ENCODE results near the gene RSPRY1.
"Not testable (repeated sequence)": the region's sequence is repeated elsewhere in the genome, so short reads cannot be mapped to it uniquely, and the experiment has no call there.

Gene RSPRY1

DNA sequence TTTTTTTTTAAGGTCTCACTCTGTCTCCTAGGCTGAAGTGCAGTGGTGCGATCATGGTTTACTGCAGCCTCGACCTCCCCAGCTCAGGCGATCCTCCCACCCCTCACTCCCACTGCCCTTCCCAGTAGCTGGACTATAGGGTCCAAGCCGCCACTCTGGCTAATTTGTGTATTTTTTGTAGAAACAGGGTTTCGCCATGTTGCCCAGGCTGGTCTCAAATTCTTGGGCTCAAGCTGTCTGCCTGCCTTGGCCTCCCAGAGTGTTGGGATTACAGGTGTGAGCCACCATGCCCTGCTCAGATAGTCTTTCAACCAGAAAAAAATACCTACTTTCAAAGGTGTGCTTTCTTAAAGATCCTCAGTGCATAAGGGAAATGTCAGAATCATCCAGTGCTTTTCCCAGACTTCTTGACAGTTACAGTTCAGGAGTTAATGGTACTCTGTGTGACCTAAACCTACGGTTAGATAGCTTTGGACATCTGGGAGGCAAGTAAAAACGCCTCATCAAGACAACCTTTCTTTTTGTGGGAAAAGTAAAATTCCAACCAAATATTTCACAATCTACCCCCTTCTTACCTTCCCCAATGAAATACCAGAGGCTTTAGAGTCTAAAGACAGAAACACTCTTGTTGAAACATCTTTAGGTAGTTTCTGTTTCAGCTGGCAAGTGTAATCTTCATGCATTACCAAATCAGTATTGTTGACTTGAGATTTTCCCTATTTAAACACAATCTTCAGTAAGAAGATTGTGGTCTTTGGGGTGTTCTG lies 6.8 kb downstream of the RSPRY1 start:
- TF ChIP-seq, protein P1, sequence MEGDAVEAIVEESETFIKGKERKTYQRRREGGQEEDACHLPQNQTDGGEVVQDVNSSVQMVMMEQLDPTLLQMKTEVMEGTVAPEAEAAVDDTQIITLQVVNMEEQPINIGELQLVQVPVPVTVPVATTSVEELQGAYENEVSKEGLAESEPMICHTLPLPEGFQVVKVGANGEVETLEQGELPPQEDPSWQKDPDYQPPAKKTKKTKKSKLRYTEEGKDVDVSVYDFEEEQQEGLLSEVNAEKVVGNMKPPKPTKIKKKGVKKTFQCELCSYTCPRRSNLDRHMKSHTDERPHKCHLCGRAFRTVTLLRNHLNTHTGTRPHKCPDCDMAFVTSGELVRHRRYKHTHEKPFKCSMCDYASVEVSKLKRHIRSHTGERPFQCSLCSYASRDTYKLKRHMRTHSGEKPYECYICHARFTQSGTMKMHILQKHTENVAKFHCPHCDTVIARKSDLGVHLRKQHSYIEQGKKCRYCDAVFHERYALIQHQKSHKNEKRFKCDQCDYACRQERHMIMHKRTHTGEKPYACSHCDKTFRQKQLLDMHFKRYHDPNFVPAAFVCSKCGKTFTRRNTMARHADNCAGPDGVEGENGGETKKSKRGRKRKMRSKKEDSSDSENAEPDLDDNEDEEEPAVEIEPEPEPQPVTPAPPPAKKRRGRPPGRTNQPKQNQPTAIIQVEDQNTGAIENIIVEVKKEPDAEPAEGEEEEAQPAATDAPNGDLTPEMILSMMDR (IDR thresholded peaks at IDR 0.05; ENCODE audit: insufficient read depth, missing control alignments), result no peak
- FAIRE-seq, result no peak
- DNase-seq (ENCODE audit: insufficient read length, low spot score), result no peak

DNA sequence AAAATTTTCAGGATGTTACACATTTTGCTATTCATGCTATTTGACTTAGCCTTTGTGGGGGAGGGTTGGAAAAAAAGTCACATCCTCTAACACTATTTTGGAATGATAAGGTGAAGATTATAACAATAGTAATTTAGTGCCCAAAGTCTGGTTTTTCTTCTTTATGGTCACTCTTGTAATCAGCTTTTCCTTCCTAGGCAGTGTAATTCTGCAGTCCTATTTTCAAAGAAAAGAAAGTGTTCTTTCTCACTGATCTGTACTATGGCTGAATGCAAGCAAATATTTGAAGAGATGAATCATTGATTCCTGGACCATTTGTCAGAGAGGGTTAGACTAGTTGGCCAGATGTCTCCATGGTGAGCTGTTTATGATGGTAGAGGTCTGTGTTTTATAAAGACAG lies 8.4 kb downstream of the RSPRY1 start:
- DNase-seq (ENCODE audit: insufficient read length, low spot score), result no peak
- TF ChIP-seq, protein P1 (IDR thresholded peaks at IDR 0.05; ENCODE audit: insufficient read depth, missing control alignments), result no peak
- no peak for FAIRE-seq

DNA sequence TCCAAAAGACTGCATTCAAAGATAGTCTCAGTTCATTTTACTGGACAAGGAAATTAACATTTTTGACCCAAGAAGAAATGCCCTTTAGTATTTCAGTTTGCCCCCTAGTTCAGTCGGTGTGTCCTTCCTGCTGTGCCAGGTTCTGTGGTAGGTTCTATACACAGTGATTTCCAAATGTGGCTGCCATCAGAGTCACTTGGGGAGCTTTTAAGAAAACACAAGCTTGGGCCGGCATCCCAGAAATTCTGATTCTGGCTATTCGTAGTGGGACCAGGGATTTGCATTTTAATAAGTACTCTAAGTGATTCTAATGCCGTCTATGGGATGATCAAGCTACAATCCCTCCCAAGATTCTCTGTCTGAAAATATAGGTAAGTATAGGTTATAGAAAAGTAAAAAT lies 10.2 kb downstream of the RSPRY1 start:
- FAIRE-seq (no peak), DNase-seq (ENCODE audit: insufficient read length, low spot score) (no peak)
- TF ChIP-seq, protein P1 (IDR thresholded peaks at IDR 0.05; ENCODE audit: insufficient read depth, missing control alignments), result no peak

DNA sequence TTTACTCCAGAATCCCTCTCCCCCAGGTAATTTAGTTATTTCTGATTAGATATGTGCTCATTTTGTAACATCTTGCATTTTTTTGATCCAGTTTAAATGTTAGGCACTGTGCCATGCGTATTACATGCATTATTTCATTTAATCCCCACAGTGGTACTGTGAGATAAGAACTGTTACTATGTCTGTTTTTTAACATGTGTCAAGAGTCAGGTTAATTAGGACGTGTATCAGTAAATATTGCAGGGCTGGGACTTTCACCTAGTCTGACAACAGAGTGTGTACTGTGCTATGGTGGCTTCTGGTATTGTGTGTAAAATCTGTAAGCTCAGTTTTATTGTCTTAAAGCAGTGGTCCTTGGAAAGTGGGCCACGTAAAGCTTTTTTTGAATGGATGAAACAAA lies 10.6 kb downstream of the RSPRY1 start:
- TF ChIP-seq, protein P1 (IDR thresholded peaks at IDR 0.05; ENCODE audit: insufficient read depth, missing control alignments), result no peak
- DNase-seq (ENCODE audit: insufficient read length, low spot score) (no peak), FAIRE-seq (no peak)

DNA sequence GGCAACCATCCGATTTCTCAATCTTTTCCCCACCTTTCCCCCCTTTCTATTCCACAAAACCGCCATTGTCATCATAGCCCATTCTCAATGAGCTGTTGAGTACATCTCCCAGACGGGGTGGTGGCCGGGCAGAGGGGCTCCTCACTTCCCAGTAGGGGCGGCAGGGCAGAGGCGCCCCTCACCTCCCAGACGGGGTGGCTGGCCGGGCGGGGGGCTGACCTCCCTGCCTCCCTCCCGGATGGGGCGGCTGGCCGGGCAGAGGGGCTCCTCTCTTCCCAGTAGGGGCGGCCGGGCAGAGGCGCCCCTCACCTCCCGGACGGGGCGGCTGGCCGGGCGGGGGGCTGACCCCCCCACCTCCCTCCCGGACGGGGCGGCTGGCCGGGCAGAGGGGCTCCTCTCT lies 14.2 kb downstream of the RSPRY1 start:
- not testable (repeated sequence) for FAIRE-seq; DNase-seq (ENCODE audit: insufficient read length, low spot score)

DNA sequence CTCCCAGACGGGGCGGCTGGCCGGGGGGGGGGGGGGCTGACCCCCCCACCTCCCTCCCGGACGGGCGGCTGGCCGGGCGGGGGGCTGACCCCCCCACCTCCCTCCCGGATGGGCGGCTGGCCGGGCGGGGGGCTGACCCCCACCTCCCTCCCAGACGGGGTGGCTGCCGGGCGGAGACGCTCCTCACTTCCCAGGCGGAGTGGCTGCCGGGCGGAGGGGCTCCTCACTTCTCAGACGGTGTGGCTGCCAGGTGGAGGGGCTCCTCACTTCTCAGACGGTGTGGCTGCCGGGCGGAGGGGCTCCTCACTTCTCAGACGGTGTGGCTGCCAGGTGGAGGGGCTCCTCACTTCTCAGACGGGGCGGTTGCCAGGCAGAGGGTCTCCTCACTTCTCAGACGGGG lies 14.8 kb downstream of the RSPRY1 start:
- not testable (repeated sequence) for DNase-seq (ENCODE audit: insufficient read length, low spot score); FAIRE-seq

DNA sequence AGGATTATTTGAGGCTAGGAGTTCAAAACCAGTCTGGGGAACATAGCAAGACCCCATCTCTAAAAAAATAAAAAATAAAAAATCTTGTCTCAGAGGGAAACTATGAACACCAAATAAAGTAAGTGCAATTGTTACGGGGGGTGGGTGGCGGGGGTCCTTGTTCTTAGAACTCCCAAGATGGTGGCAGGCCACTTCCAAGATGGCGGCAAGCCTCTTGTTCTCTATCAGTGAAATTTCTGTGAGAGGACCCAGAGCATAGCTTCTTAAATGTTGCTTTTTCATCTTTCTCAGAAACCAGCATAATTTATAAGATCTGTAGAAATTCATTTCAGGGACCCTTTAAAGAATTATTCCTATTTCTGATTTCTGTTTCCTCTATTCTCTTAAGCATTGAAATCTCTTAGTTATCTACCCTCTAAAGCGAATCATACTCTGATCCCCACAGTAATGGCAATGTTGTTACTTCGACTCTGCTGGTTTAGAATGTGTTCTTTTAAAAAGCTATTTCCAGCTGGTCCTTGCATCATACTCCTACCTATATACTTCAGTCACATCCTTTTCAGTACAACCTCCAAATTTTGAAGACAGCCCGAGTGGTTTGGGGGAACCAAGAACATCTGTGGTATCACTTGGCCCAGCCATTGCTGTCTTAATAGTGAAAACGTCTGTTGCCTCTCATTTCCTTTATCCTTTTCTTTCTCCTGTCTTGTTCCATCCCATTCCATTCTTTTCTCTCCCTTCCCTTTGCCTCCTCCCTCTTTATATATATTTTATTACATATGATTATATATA lies 16.2 kb downstream of the RSPRY1 start:
- TF ChIP-seq, protein P1 (IDR thresholded peaks at IDR 0.05; ENCODE audit: insufficient read depth, missing control alignments), result no peak
- DNase-seq (ENCODE audit: insufficient read length, low spot score) (no peak), FAIRE-seq (no peak)

DNA sequence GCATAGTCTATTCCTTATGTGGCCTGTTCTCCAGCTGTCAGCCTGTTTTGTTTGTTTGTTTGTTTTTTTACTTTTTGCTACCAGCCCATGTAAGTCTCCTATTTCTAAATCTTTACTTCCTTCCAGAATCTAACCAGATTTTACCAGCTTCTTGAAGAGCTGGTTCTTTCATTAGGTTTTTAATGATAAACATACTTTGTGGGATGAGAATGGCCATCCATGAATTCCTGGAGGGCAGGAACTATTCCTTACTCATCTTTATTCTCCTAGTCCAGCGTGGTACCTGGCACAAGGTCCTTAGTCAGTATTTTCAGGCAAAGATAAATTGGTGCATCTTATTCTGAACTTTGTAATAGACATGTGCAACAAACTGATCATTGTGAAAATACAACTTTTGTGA lies 17.3 kb downstream of the RSPRY1 start:
- TF ChIP-seq, protein P1 (IDR thresholded peaks at IDR 0.05; ENCODE audit: insufficient read depth, missing control alignments), result no peak
- FAIRE-seq (no peak), DNase-seq (ENCODE audit: insufficient read length, low spot score) (no peak)

All from D721Med (cell line).